Panc1 (cell line): Measurements from ENCODE around the gene DUOX1. TPM values are rescaled to one million over a fixed set of nuclear protein-coding genes. Genes with fewer than 3 reads are reported as not detected.

Experiments used
- ATAC-seq: fragments of 200-7000 bp; cut with Tn5 transposase; 2 replicates; pipeline ENCODE4 v1.9.1; 2020; ENCODE audit warnings: mild to moderate bottlenecking, moderate library complexity
- BruUV-seq: library from RNA; stranded (reverse); fragments of 400-500 nt; replicated peaks from 2 replicates; lab custom pipeline; 2021; lab: Mats Ljungman, UMichigan
- CTCF ChIA-PET: fragments of 300-600 bp; sonication (Branson Sonifier 250); formaldehyde crosslinking; loops from one replicate; lab custom pipeline; 2022; ENCODE audit warnings: antibody characterized with exemption; lab: Charles Lee
- POLR2A ChIA-PET: fragments of 300-600 bp; sonication (Branson Sonifier 250); formaldehyde crosslinking; loops from one replicate; lab custom pipeline; 2022; ENCODE audit warnings: antibody characterized with exemption; lab: Charles Lee
- DNase-seq: peaks from one replicate; pipeline ENCODE4 v3.0.0-alpha.2; 2010; ENCODE audit warnings: low read depth, low spot score
- H3K27ac ChIP-seq: 2 replicates; pipeline ENCODE4 v1.5.1; 2011; ENCODE audit warnings: mild to moderate bottlenecking, low read length, inconsistent platforms
- H3K27me3 ChIP-seq: fragments of 200-500 bp; sonication (Bioruptor generic); 2 replicates; pipeline ENCODE4 v1.6.0; 2014; ENCODE audit warnings: low read length, inconsistent platforms; ENCODE audit not compliant: control insufficient read depth, insufficient read depth
- H3K36me3 ChIP-seq: fragments of 200-500 bp; sonication (Bioruptor generic); 2 replicates; pipeline ENCODE4 v1.5.1; 2014; ENCODE audit warnings: inconsistent platforms, mild to moderate bottlenecking, low read length, moderate library complexity; ENCODE audit not compliant: control insufficient read depth, insufficient read depth
- H3K4me1 ChIP-seq: 2 replicates; pipeline ENCODE4 v1.5.1; 2011; ENCODE audit warnings: inconsistent platforms, mild to moderate bottlenecking, low read length, moderate library complexity; ENCODE audit not compliant: control insufficient read depth, insufficient read depth
- H3K4me3 ChIP-seq, 2 experiments: 2 replicates each; pipeline ENCODE4 v1.5.1; 2011 to 2012; ENCODE audit warnings: low read depth in 2 of 2, low read length in 2 of 2, mild to moderate bottlenecking in 2 of 2, inconsistent platforms in 1 of 2, moderate library complexity in 1 of 2
- H3K9me3 ChIP-seq: fragments of 200-500 bp; sonication (Bioruptor generic); 2 replicates; pipeline ENCODE4 v1.5.1; 2014; ENCODE audit warnings: low read depth, mild to moderate bottlenecking, inconsistent platforms, low read length, moderate library complexity; ENCODE audit not compliant: control insufficient read depth, insufficient read depth
- CTCF ChIP-seq: fragments of 450-650 bp; IDR thresholded peaks from 2 replicates; pipeline ENCODE4 v1.5.1; 2017; ENCODE audit warnings: mild to moderate bottlenecking
- POLR2AphosphoS5 ChIP-seq: IDR thresholded peaks from 2 replicates; pipeline ENCODE4 v1.6.1; 2012; ENCODE audit warnings: mild to moderate bottlenecking, low read depth, low read length, moderate library complexity
- REST ChIP-seq, 2 experiments: IDR thresholded peaks; 2 replicates each; pipeline ENCODE4 v1.6.1; 2011 to 2012; ENCODE audit warnings: low read depth in 2 of 2, control low read depth in 1 of 2, low read length in 1 of 2, mild to moderate bottlenecking in 1 of 2, moderate library complexity in 1 of 2; ENCODE audit not compliant: insufficient read depth in 1 of 2
- SIN3A ChIP-seq: IDR thresholded peaks from 2 replicates; pipeline ENCODE4 v1.6.1; 2012; ENCODE audit warnings: low read depth, mild to moderate bottlenecking, low read length, moderate library complexity, borderline replicate concordance; ENCODE audit not compliant: insufficient read depth
- TCF7L2 ChIP-seq: IDR thresholded peaks from 2 replicates; pipeline ENCODE4 v1.6.1; 2011; ENCODE audit warnings: mild to moderate bottlenecking, low read depth, low read length, inconsistent platforms
- in situ Hi-C: cut with HindIII; loops from 2 replicates; pipeline ENCODE4 v1.10.0; 2016; ENCODE audit warnings: low sequenced_read_pairs, low pct_unique_long_range_greater_than_20kb
- intact Hi-C: fragments of 100-400 bp; cut with micrococcal nuclease; formaldehyde crosslinking; loops from one replicate; pipeline ENCODE4 v1.10.0; 2022; ENCODE audit not compliant: unreplicated experiment
- total RNA-seq: library from RNA; stranded (reverse); gene quantifications from one replicate; pipeline ENCODE4 v1.2.1, GENCODE V29; 2021; ENCODE audit not compliant: unreplicated experiment

Gene DUOX1
- total RNA-seq, 1 experiment from 2014 or later = 0.31 TPM

- in situ Hi-C loops (no loop called here), intact Hi-C loops (no loop called here)
- no peaks in the 10 kb centered on the region for H3K9me3 ChIP-seq
- peak overlapping the region; percentile 45 for H3K27ac ChIP-seq
- H3K36me3 ChIP-seq = no peaks in the 10 kb centered on the region
- POLR2A ChIA-PET = interaction anchor here (0.7 kb wide), 1 partner anchor 79 kb away, joined by 14 read pairs; no protein-coding TSS in a partner anchor
- no peaks in the 10 kb centered on the region for H3K27me3 ChIP-seq
- peak; percentile 58 for TF ChIP-seq CTCF
- no peak for TF ChIP-seq TCF7L2
- no peak for TF ChIP-seq REST (IDR thresholded peaks at IDR 0.05; ENCODE audit: insufficient read depth in 1 of 2, low read depth in 2 of 2, low read length in 1 of 2)
- TF ChIP-seq POLR2AphosphoS5 = no peak
- no TSS peak for BruUV-seq
- peaks cover 6% of the 10 kb centered on the region for H3K4me1 ChIP-seq
- peak overlapping the region; percentile 86 to 100 for H3K4me3 ChIP-seq
- ATAC-seq (no peak; the same call in 1 of the 2 replicates), DNase-seq (peak; percentile 42)
- CTCF ChIA-PET = interaction anchor here (0.7 to 1.1 kb wide), 2 partner anchors 36 to 51 kb away, joined by 3 to 5 read pairs; no protein-coding TSS in a partner anchor
These were observed 69.5 kb downstream of the DUOX1 start for GRCh38 chr15:45199136-45199810.

GRCh38 chr15:45200001-45200798 is 70.4 kb downstream of the DUOX1 start:
- Histone ChIP-seq H3K4me1 (peaks cover 6% of the 10 kb centered on the region), H3K27me3 (no peaks in the 10 kb centered on the region), H3K27ac (peak overlapping the region; percentile 90), H3K9me3 (no peaks in the 10 kb centered on the region), H3K4me3 (peak overlapping the region; percentile 86 to 100), H3K36me3 (no peaks in the 10 kb centered on the region)
- CTCF ChIA-PET = interaction anchor here (0.6 to 1.1 kb wide), 5 partner anchors 37 to 1618 kb away, joined by 4 to 6 read pairs (median 5); no protein-coding TSS in a partner anchor
- BruUV-seq = TSS peak; percentile 100
- ATAC-seq = peak; percentile 81
- peak; percentile 99 for DNase-seq
- intact Hi-C loops (loop anchor here (2.0 kb wide), 1 partner anchor 37 kb away; no protein-coding TSS in a partner anchor), in situ Hi-C loops (no loop called here)
- POLR2A ChIA-PET = interaction anchor here (0.7 kb wide), 3 partner anchors 33 to 78 kb away, joined by 3 to 14 read pairs (median 3); no protein-coding TSS in a partner anchor
- TF ChIP-seq TCF7L2 (0 out of 2 replicates have a peak, but pooled peaks have one; percentile 23), CTCF (no peak), SIN3A (no peak; the same call in 1 of the 2 replicates), REST (IDR thresholded peaks at IDR 0.05; ENCODE audit: insufficient read depth in 1 of 2, low read depth in 2 of 2, low read length in 1 of 2) (0 out of 4 replicates have a peak, but pooled peaks of 1 of the 2 experiments have one; percentile 7), POLR2AphosphoS5 (peak; percentile 82; the same call in 1 of the 2 replicates)
